HepG2 (cell line): ENCODE measurements around the gene PLBD2. TPM values are rescaled to one million over a fixed set of nuclear protein-coding genes. Genes with fewer than 3 reads are reported as not detected.

ENCODE experiments used
- ATAC-seq: fragments of 200-7000 bp; cut with Tn5 transposase; 3 replicates; pipeline ENCODE4 v1.9.1; 2020; ENCODE audit warnings: mild to moderate bottlenecking, moderate library complexity
- BruUV-seq: library from RNA; stranded (reverse); fragments of 400-500 nt; replicated peaks from 2 replicates; lab custom pipeline; 2021; lab: Mats Ljungman, UMichigan
- CTCF ChIA-PET: fragments of 300-600 bp; formaldehyde crosslinking; extraction: SDS; loops from one replicate; lab custom pipeline; 2021; ENCODE audit warnings: low total read pairs, inconsistent platforms, low intra/inter-chr PET ratio; lab: Yijun Ruan, JAX
- POLR2A ChIA-PET: fragments of 350-600 bp; sonication (Branson Sonifier 250); formaldehyde crosslinking; loops from one replicate; lab custom pipeline; 2020; ENCODE audit warnings: antibody characterized with exemption, inconsistent platforms; lab: Yijun Ruan, JAX
- DNase-seq: peaks from one replicate; pipeline ENCODE4 v3.0.0-alpha.2; 2015; ENCODE audit warnings: low spot score
- FAIRE-seq: peaks from 3 replicates; lab custom pipeline; 2011; peaks lifted over from hg19 to GRCh38; lab: Jason Lieb, UNC
- H2AFZ ChIP-seq: one replicate; pipeline ENCODE4 v1.6.1; 2011; ENCODE audit warnings: low read length, inconsistent platforms
- H3K27ac ChIP-seq: fragments of 300-600 bp; 3 replicates; pipeline ENCODE4 v1.8.0; 2011; ENCODE audit warnings: mixed run types, mild to moderate bottlenecking, mixed read lengths, low read length, inconsistent platforms; ENCODE audit not compliant: insufficient read depth; ENCODE audit errors: extremely low read length
- H3K27me3 ChIP-seq, 2 experiments: fragments of 200-600 bp in 1 of 2; 2 replicates in 1 of 2; 3 replicates in 1 of 2; pipeline versions ENCODE4 v1.6.0 to v1.8.0; 2011; ENCODE audit warnings: low read length in 2 of 2, mild to moderate bottlenecking in 2 of 2, moderate library complexity in 2 of 2, inconsistent platforms in 1 of 2; ENCODE audit not compliant: insufficient read depth in 2 of 2, control insufficient read depth in 1 of 2
- H3K36me3 ChIP-seq, 2 experiments: fragments of 200-600 bp in 1 of 2; replicated peaks in 1 of 2; 2 replicates in 1 of 2; 3 replicates in 1 of 2; pipeline versions ENCODE4 v1.5.1 to v1.8.0; 2011; ENCODE audit warnings: low read length in 2 of 2, inconsistent platforms in 1 of 2; ENCODE audit not compliant: insufficient read depth in 2 of 2, control insufficient read depth in 1 of 2
- H3K4me1 ChIP-seq: 2 replicates; pipeline ENCODE4 v1.5.1; 2012; ENCODE audit warnings: low read length, inconsistent platforms; ENCODE audit not compliant: insufficient read depth
- H3K4me2 ChIP-seq: 2 replicates; pipeline ENCODE4 v1.6.0; 2011; ENCODE audit warnings: low read depth, low read length, inconsistent platforms
- H3K4me3 ChIP-seq, 3 experiments: fragments of 200-600 bp in 1 of 3; sonication (generic), shearing (Covaris generic) in 1 of 3; replicated peaks in 1 of 3; 2 replicates each; pipeline ENCODE4 v1.5.1; 2011 to 2016; ENCODE audit warnings: low read length in 3 of 3, inconsistent platforms in 2 of 3, low read depth in 2 of 3, mild to moderate bottlenecking in 2 of 3, control low read depth in 1 of 3, mixed read lengths in 1 of 3; ENCODE audit not compliant: insufficient read depth in 1 of 3
- H3K79me2 ChIP-seq: one replicate; pipeline ENCODE4 v1.6.1; 2011; ENCODE audit warnings: low read length, inconsistent platforms; ENCODE audit not compliant: insufficient read depth
- H3K9ac ChIP-seq: 2 replicates; pipeline ENCODE4 v1.6.0; 2011; ENCODE audit warnings: mild to moderate bottlenecking, low read depth, low read length, inconsistent platforms; ENCODE audit not compliant: insufficient read depth
- H3K9me3 ChIP-seq: 2 replicates; pipeline ENCODE4 v1.5.1; 2012; ENCODE audit warnings: mild to moderate bottlenecking, low read length
- H4K20me1 ChIP-seq: 2 replicates; pipeline ENCODE4 v1.6.0; 2011; ENCODE audit warnings: inconsistent platforms, mild to moderate bottlenecking, low read length, moderate library complexity; ENCODE audit not compliant: insufficient read depth
- FOXJ3 ChIP-seq: sonication (generic); formaldehyde crosslinking; IDR thresholded peaks from 2 replicates; pipeline ENCODE4 v1.4.0; 2020; ENCODE audit warnings: missing genetic modification reagents, mild to moderate bottlenecking, borderline replicate concordance
- FOXK2 ChIP-seq: fragments of 450-650 bp; IDR thresholded peaks from 2 replicates; pipeline ENCODE4 v1.6.1; 2016
- THRA ChIP-seq: sonication (generic); formaldehyde crosslinking; IDR thresholded peaks from 2 replicates; pipeline ENCODE4 v1.4.0; 2020; ENCODE audit warnings: missing genetic modification reagents, borderline replicate concordance
- TIGD3 ChIP-seq: sonication (generic); formaldehyde crosslinking; IDR thresholded peaks from 2 replicates; pipeline ENCODE4 v1.5.1; 2020; ENCODE audit warnings: mild to moderate bottlenecking, missing genetic modification reagents, borderline replicate concordance
- ZC3H4 ChIP-seq: sonication (generic); formaldehyde crosslinking; IDR thresholded peaks from 2 replicates; pipeline ENCODE4 v1.4.0; 2020; ENCODE audit warnings: missing genetic modification reagents, borderline replicate concordance
- WGBS: methylation state at CpG from one replicate; pipeline ENCODE4 v1.1.6; 2017; ENCODE audit warnings: low lambda C conversion rate; 5-methylcytosine and 5-hydroxymethylcytosine counted together
- in situ Hi-C: cut with HindIII; loops from 2 replicates; pipeline ENCODE4 v1.10.0; 2017; ENCODE audit warnings: low pct_unique_long_range_greater_than_20kb; ENCODE audit not compliant: extremely low pct_ligation_motif_present
- intact Hi-C: fragments of 100-400 bp; cut with micrococcal nuclease; formaldehyde crosslinking; loops from one replicate; pipeline ENCODE4 v1.10.0; 2022; ENCODE audit not compliant: unreplicated experiment
- polyA plus RNA-seq, 8 experiments: library from polyadenylated mRNA; depleted of rRNA in 3 of 8; stranded (reverse) in 7 of 8; unstranded in 1 of 8; fragments of >200 nt; fragmentation: Illumina TruSeq in 4 of 8; extraction: Trizol in 4 of 8; gene quantifications; 2 replicates each; pipeline versions ENCODE4 v1.2.1 to v1.2.3, GENCODE V29; 2011 to 2016; ENCODE audit warnings: low read depth in 4 of 8, missing spikeins in 1 of 8, mixed read lengths in 1 of 8; ENCODE audit not compliant: insufficient read depth in 1 of 8
- total RNA-seq, 5 experiments: library from RNA; depleted of rRNA; stranded (reverse); fragments of >200 nt; fragmentation: Illumina TruSeq; extraction: Trizol; gene quantifications; 2 replicates each; pipeline ENCODE4 v1.2.3, GENCODE V29; 2016; ENCODE audit warnings: low read depth in 1 of 5
- TF ChIP-seq, protein P1 (sequence below): sonication (generic); formaldehyde crosslinking; IDR thresholded peaks from 2 replicates; pipeline ENCODE4 v1.4.0; 2020; ENCODE audit warnings: missing genetic modification reagents, mild to moderate bottlenecking, borderline replicate concordance
- TF ChIP-seq, protein P2 (sequence below): sonication (generic); formaldehyde crosslinking; conservative IDR thresholded peaks from 2 replicates; pipeline ENCODE4 v1.8.0; 2022; ENCODE audit warnings: mild to moderate bottlenecking, moderate library complexity, missing genetic modification reagents
- TF ChIP-seq, protein P3 (sequence below): sonication (generic); formaldehyde crosslinking; IDR thresholded peaks from 2 replicates; pipeline ENCODE4 v1.5.1; 2020; ENCODE audit warnings: missing genetic modification reagents, mild to moderate bottlenecking, borderline replicate concordance

The PLBD2 gene
- total and polyA plus RNA-seq, 2 of the 13 experiments (the other 11 are each of a cell fraction or from before 2014, with no cell fraction given): 6.7 to 8.5 TPM

GRCh38 chr12:113365639-113366395, 7.4 kb downstream of the PLBD2 start (continued):
- TF ChIP-seq, protein P1, sequence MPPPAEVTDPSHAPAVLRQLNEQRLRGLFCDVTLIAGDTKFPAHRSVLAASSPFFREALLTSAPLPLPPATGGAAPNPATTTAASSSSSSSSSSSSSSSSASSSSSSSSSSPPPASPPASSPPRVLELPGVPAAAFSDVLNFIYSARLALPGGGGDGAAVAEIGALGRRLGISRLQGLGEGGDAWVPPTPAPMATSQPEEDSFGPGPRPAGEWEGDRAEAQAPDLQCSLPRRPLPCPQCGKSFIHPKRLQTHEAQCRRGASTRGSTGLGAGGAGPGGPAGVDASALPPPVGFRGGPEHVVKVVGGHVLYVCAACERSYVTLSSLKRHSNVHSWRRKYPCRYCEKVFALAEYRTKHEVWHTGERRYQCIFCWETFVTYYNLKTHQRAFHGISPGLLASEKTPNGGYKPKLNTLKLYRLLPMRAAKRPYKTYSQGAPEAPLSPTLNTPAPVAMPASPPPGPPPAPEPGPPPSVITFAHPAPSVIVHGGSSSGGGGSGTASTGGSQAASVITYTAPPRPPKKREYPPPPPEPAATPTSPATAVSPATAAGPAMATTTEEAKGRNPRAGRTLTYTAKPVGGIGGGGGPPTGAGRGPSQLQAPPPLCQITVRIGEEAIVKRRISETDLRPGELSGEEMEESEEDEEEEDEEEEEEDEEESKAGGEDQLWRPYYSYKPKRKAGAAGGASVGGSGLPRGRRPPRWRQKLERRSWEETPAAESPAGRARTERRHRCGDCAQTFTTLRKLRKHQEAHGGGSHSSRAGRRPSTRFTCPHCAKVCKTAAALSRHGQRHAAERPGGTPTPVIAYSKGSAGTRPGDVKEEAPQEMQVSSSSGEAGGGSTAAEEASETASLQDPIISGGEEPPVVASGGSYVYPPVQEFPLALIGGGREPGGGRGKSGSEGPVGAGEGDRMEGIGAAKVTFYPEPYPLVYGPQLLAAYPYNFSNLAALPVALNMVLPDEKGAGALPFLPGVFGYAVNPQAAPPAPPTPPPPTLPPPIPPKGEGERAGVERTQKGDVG (CRISPR knock-in tag): no peak
- TF ChIP-seq THRA (CRISPR knock-in tag) (no peak), FOXK2 (no peak), TIGD3 (CRISPR knock-in tag) (no peak)

DNA sequence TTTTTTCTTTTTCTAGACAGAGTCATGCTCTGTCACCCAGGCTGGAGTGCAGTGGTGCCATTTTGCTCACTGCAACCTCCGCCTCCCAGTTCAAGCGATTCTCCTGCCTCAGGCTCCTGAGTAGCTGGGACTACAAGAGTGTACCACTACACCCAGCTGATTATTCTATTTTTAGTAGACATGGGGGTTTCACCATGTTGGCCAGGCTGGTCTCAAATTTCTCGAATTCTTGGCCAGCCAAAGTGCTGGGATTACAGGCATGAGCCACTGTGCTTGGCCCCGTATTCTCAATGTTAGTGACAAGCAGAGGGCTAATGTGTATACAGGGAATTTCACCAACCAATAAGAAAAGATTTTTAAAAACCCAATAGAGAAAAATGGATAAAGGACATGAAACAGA, 8.4 kb downstream of the PLBD2 start:
- DNase-seq: no peak
- WGBS: 96% methylated on average over 4 of the region's 4 CpGs

More for the DNA sequence above, 8.4 kb downstream of the PLBD2 start:
- no peak overlapping the region for H3K4me3 ChIP-seq
- H3K9me3 ChIP-seq: no peaks in the 10 kb centered on the region
- no peaks in the 10 kb centered on the region for H3K79me2 ChIP-seq
- ATAC-seq (no peak), FAIRE-seq (no peak)
- in situ Hi-C loops: no loop called here
- intact Hi-C loops: no loop called here
- TF ChIP-seq ZC3H4 (CRISPR knock-in tag) (no peak), FOXJ3 (no peak)
- TF ChIP-seq, protein P2, sequence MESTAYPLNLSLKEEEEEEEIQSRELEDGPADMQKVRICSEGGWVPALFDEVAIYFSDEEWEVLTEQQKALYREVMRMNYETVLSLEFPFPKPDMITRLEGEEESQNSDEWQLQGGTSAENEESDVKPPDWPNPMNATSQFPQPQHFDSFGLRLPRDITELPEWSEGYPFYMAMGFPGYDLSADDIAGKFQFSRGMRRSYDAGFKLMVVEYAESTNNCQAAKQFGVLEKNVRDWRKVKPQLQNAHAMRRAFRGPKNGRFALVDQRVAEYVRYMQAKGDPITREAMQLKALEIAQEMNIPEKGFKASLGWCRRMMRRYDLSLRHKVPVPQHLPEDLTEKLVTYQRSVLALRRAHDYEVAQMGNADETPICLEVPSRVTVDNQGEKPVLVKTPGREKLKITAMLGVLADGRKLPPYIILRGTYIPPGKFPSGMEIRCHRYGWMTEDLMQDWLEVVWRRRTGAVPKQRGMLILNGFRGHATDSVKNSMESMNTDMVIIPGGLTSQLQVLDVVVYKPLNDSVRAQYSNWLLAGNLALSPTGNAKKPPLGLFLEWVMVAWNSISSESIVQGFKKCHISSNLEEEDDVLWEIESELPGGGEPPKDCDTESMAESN (CRISPR knock-in tag): no peak
- TF ChIP-seq, protein P3, sequence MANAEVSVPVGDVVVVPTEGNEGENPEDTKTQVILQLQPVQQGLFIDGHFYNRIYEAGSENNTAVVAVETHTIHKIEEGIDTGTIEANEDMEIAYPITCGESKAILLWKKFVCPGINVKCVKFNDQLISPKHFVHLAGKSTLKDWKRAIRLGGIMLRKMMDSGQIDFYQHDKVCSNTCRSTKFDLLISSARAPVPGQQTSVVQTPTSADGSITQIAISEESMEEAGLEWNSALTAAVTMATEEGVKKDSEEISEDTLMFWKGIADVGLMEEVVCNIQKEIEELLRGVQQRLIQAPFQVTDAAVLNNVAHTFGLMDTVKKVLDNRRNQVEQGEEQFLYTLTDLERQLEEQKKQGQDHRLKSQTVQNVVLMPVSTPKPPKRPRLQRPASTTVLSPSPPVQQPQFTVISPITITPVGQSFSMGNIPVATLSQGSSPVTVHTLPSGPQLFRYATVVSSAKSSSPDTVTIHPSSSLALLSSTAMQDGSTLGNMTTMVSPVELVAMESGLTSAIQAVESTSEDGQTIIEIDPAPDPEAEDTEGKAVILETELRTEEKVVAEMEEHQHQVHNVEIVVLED: no peak
- H3K36me3 ChIP-seq: peaks cover 4 to 6% of the 10 kb centered on the region in 2 experiments; a peak in 3 of 5 replicates
- no peak overlapping the region for H2AFZ ChIP-seq
- no TSS peak for BruUV-seq
- ChIA-PET POLR2A (interaction anchor here (0.7 kb wide), 1 partner anchor 28 kb away, joined by 4 read pairs; no protein-coding TSS in a partner anchor), CTCF (no interaction called here)
- no peak overlapping the region for H3K9ac ChIP-seq
- no peak overlapping the region for H3K27ac ChIP-seq
- H3K4me1 ChIP-seq: no peaks in the 10 kb centered on the region
- no peak overlapping the region for H3K4me2 ChIP-seq
- 0 out of 2 replicates have a peak, but pooled peaks cover 2% of the 10 kb centered on the region for H4K20me1 ChIP-seq
- H3K27me3 ChIP-seq: no peaks in the 10 kb centered on the region
